Stimulated activated naive CD4-positive, alpha-beta T cell treated with Interleukin-2 at 50 U/mL for 16 hours (primary cell): ENCODE measurements around the gene DNMBP.
A peak's percentile ranks its signal among the peaks of the same experiment; 100 is the strongest.
"Not testable (repeated sequence)": the region's sequence is repeated elsewhere in the genome, so short reads cannot be mapped to it uniquely, and the experiment has no call there.

Experiments used
- DNase-seq: peaks from one replicate; lab custom pipeline; 2025; lab: John Stamatoyannopoulos, UW

Gene DNMBP

DNA sequence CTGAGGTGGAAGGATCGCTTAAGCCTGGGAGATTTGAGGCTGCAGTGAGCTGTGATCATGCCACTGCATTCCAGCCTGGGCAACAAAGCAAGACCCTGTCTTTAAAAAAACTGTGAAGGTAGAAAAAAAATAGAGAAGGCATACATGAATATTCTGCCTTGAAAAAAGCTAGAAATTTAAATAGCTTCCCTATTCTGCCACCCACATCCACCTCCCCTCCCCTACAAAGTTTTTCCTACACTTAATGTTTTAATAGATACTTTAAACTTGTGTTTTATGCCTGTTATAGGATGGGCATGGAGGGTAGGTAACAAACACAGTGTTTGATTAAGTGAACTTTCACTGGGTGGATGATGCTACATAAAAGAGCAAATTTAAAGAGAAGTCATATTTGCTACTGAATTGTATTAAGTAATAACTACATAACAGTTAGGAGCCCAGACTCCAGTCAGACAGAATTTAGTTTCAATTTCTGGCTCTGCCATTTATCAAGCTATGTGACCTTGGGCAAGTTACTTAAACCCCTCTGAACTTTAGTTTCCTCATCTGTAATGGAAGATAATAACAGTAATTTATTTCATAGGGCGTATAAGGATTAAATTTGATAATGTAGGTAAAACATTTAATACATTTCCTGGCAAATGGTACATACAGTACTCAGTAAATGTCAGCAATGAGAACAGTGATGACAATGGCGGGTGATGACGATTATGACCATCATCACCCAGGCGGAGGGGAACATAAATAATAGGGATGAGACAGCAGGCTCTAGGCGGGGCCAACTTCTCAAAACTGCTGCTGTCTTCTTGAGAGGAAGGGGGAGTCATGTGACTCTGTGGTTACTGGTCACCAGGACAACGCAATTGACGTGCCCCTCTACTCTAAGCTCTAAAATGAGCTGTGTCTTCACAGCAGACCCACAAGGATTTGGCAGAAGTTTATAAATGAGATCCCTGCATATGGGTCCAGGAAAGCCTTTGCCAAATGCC, 15.8 kb downstream of the DNMBP start:
- DNase-seq = peak; percentile 12

DNA sequence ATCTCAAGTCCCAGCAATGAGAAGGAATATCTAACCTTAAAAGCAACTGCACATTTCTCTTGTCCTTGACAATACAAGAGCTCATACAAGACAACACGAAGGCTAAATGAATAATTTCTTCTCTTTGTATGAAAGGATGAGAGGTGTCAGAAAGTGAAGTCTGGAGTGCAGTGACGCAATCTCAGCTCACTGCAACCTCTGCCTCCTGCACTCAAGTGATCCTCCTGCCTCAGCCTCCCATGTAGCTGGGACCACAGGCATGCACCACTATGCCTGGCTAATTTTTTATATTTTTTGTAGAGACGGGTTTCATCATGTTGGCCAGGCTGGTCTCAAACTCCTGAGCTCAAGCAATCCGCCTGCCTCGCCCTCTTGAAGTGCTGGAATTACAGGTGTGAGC, 24.1 kb downstream of the DNMBP start:
- DNase-seq = not testable (repeated sequence)

DNA sequence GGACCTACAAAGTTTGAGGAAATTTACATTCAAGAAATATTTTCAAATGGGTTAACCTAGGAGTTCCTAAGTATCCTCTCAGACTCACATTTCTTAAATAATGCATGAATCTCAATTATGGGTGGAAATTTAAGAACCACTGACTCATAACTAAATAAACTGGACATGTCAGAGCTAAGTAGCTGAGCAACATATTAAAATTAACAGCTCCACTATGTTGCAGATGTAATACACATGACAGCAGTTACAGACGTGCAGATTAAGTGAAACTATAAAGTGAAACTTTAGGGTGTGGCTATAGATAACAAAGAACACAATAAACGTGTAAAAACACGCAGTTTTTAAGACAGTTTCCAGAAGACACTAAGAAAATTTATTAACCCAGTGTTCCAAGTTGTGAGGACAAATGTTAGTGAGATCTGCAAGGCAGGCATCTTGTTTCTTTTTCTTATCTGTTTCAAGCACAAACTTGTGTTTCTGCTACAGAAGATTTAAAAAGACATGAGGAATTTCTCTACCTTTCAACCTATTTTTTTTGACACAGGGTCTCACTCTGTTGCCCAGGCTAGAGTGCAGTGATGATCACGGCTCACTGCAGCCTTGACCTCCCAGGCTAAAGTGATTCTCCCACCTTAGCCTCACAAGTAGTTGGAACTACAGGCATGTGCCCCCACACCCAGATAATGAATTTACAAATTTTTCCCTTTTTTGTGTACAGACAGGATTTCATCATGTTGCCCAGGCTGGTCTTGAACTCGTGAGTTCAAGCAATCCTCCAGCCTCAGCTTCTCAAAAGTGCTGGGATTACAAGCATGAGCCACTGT, 25.3 kb downstream of the DNMBP start:
- no peak for DNase-seq

DNA sequence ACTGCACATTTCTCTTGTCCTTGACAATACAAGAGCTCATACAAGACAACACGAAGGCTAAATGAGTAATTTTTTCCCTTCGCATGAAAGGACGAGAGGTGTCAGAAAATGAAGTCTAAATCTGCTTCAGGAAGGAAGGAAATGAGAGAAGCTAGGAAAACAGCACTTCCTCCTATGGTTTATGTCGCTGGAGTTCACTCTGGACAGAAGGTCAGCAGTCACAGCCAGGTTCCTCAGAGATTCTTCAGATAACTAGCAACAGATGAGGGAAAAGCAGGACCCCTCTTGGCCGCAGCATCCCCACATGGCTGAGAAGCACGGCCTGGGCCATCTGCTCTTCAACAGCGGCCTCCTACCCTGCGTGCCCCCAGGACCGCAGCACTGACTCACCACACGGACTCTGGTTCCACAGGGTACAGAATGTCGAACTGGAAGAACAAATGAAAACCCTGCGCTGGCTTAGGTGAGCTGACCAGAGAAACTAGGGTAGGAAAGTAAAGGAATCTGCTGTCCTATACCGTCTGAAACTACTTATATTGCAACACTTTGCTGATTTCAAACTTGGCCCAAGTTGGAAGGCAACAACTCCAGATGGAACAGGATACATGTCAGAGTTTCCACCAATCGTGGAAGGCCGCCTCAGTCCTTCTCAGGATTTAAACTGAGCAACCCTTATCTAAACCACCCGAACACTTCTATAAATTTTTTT, 26.3 kb downstream of the DNMBP start:
- no peak for DNase-seq

DNA sequence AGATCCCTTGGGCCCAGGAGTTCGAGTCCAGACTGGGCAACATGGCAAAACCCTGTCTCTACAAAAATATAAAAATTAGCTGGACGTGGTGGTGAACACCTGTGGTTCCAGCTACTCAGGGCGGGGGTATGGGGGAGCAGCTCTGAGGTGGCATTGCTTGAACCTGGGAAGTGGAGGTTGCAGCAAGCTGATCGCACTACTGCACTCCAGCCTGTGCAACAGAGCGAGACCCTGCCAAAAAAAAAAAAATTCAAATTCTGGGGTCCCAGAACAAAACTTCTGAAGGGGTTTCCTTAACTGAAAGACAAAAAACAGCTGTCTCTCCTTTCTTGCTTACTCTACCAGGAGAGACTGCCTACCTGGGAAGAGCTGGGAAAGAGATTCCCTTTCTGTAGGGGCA, 27.0 kb downstream of the DNMBP start:
- no peak for DNase-seq

DNA sequence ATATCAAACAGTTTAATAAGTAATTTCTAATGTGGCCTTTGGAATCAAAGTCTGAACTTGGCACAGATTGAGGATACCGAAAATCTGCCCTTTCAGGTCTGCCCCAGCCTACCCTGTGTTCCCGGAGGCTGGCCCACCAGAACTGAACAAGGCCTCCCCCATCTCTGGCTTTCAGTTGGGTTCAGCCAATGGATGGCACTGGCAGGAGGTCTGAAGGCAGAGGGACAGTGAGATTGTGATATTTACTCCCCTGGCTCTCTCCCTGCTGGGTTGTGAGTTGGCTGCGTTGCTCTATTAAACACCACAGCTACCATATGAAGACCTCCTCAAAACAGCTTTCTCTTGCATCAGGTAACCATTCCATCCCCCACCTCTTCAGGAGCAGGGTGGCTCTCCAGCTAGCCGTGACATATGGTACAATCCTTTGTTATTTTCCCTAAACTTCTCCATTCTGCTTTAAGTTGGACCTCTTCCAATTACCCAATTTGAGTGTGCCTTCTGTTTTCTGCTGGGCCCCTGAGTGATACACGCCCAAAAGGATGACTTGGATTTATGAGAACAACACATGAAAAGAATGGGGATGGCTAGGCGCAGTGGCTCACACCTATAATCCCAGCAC, 28.1 kb downstream of the DNMBP start:
- no peak for DNase-seq

DNA sequence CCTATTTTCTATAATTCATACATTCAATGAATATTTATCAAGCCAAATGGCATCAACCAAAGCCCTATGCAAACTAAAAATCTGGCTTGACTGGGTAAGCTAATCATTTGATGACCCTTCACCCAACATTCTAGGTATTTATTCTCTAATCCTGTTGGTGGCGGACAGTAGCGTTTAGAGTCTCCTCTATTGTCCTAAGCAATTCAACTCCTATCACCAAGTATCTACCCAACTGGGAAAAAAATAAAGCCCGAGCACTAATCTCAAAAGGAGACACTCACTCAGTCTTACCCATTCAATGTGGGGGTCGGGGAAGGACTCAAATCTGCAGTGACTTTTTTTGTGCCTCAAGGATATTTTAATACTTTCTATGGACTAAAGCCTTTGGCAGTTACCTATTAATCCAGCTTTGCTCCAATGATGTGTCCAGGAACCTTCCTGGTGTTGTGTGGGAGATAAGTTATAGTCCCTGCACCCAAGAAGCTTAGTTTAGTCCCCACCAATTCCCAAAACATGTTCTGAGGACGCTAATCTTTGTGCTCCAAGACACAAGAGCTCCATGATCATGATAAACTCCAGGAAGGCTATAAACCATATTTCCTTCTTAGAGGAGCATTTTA, 30.6 kb downstream of the DNMBP start:
- no peak for DNase-seq

DNA sequence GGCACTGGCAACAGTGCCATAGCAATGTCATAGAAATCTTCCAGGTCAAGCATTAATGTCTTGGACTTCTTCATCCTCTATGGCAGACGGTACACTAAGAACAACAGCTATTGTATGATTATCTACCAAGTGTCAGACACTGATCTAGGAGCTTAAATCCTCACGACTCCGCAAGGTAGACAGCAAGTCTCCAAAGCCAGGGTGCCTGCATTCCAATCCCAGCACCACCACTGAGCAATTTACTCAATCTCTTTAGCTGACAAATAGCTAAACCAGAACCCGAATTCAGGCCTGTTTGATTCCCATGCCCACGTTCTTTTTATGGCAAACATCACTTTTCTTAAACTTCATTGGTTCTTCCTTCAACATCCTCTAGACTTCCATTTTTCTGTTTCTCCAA, 31.8 kb downstream of the DNMBP start:
- DNase-seq = no peak

DNA sequence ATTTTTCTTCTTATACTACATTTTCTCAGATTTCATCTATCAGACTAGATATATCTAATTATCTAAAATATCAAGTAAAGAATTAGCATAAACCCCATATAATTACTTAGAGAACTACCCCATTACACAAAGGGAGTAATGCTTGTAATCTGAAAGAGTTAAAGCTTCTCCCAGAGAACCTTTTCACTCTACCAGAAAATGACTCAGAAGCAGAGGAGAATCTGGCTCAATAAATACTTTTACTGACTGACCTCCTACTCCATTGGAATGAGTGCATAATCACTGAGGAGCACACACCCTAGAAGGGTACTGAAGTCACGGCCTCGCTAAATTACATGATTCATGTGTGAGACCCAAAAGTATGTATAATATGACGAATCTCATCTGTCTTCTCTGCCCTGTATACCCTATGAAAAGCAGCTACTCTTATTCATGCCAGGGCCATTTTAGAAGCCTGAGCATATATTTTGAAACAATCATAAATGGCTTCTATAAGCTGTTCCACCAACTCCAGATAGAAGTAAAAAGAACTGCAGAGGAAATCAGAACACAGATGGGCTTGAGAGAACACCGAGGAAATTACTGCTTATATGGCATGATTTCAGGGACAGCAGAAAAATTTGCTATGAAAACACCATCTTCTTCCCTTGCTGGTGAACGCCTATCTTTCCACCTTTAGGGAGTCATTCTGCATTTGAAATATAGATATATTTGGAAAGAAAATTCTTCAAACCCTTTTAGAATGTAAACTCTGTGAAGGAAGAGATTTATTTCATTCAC, 32.7 kb downstream of the DNMBP start:
- no peak for DNase-seq

DNA sequence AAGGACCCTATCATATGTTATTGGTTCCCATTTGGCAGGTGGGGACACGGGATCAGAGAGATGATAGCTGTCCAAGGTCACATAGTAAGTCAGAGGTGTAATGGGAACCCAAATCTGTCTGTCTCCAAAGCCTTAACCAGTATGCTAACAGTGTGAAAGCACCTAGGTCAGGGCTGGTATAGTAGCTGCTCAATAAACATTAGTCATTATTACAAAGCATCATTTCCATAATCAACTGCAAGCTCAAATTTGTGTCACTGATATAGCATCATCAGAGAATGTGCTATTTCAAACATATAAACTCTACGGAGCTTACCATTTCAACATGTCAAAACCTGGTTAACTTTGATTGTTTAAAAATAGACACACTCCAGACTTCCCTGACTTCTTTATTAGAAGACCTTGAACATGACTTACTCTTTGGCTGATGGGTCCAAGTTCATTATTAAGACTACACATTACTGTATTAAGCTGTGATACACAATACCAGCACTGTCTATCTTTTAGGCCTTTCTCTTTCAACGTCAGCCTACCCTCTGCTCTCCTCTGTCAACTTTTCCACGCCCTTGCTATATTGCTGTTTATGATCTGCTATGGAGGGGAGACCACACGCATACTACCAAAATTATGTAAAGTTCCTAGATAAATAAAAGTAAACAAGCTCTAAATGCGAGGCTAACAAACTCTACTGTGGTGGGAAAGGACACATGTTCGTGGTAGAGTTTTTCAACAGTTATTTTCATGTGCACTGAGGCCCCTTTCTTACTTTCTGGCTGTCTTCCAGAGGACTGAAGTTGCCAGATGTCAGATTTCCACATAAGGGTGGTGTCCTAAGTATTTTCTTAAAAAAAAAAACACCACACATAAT, 33.6 kb downstream of the DNMBP start:
- DNase-seq = no peak

DNA sequence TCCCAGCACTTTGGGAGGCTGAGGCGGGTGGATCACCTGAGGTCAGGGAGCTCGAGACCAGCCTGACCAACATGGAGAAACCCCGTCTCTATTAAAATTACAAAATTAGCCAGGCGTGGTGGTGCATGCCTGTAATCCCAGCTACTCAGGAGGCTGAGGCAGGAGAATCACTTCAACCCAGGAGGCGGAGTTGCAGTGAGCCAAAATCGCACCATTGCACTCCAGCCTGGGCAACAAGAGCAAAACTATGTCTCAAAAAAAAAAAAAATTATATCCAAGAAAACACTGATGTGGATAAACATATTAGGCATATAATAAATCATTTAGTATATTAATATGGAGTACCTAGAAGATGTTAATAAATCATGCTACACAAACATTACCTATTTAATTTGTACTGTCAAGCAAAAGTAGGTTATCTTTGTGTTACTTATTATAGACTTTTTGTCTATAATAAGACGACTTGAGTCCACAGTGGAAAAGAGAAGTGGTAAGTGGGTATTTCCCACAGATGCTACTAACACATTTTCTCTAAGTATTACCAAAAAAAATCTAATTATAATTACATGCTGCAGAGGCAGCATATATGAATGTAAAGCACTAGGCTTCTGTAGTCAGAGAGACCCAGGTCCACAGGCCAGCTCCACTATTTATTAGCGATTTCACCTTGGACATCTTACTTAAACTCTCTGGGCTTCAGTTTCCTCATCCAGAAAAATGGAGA, 34.5 kb downstream of the DNMBP start:
- DNase-seq = no peak

DNA sequence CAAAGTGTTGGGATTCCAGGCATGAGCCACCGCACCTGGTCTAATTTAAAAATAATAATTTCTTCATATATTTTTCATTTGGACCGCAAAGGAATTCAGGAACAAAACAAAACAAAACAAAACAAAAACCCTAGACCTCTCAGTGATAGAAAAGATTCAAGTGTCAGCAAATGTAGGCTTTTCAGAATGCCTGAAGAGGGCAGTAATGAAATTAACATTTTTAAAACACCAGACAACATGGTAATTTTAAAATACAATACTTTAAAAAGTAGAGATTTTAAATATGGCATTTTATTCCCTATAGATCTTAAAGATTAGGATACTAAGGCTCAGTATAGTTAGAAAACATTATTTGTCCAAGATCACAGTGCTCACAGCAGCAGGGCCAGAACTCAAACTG, 36.6 kb downstream of the DNMBP start:
- no peak for DNase-seq

DNA sequence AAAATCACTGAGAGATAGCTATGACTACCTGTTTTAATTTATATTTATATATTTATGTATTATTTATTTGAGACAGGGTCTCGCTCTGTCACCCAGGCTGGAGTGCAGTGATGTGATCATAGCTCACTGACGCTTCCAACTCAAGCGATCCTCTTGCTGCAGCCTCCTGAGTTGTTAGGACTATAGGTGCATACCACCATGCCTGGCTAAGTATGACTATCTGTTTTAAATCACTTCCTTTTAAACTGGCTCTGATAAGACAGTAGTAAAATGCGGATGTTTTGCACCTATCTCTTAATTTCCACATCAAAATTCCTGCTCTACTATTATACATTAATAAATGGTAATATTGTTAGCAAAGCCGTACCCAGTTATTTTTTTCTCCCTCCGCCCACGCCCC, 41.8 kb downstream of the DNMBP start:
- DNase-seq = no peak

DNA sequence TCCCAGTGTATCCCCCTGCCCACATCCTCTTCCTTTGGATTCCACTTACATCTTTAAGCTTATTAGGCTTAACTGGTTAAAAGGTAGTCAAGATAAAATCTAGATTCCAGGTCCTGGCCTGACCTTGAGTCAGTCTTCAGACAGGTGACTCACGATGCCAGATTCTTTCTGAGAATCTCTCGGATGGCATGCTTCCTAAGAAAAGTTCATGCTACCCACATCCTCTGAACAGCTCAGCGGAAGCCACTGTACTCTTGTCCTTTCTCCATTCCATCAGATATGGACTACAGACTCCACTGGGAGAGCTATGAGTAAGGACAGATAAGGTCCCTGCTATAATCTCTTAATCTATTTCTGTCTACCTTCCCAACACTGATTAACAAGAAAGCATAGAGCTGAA, 43.4 kb downstream of the DNMBP start:
- no peak for DNase-seq

DNA sequence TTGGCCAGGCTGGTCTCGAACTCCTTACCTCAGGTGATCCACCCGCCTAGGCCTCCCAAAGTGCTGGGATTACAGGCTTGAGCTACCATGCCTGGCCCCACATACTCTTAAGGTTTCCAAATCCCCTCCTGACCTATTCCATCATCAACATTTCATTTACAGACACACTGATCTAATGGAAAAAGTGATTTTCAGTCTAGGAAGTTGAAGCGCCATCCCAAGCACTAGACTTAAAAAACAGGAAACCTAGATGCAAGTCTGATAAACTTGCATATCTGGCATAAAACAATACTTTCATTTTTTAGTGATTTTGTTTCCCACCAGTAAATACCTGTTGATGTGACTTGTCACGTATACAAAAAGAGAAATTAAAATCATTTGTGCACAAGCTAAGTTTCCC, 44.0 kb downstream of the DNMBP start:
- no peak for DNase-seq

DNA sequence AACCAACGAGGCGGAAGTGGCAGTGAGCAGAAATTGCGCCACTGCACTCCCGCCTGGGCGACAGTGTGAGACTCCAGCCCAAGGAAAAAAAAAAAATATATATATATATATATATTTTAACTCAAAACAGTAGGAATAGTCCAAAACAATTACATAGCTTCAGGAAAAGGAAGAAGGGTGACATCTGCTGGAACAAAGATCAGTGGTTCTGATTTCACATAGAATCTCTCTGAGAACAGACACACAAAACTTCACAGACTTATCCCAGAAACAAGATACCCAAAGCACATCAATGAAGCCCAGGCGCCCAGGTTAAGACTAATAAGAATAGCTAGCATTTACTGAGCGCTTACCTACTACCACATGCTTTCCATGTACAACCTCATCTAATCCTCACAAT, 45.0 kb downstream of the DNMBP start:
- no peak for DNase-seq

DNA sequence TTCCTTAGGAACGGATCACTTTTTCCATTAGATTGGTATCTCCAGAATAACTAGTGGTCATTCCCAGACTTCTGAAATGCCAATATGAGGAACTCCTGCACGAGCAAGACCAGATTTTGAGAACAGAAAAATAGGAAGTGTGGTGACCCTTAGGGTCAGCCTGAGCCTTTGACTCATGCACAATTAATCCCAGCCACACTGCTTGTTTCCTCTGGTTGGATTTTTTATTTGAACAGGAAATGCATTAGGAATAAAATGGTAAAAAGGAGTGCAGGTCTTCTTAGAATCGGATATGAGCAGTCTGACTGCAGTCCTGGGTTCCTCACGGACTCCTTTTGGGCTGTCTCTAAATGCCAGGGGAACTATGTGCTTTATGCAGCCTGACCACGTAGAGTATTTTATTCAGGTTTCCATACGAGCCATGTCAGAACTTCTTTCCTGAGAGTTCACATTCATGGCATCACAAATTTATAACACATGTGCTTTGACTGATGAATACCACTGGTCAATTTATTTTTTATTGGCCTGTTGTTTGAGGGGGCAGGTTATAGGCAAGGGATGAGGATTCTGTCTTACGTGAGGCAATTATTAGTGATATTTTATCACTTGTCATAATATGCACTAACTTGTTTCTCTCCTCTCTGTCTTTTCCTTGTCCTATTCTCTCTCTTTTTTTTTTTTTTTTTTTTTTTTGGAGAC, 46.1 kb downstream of the DNMBP start:
- not testable (repeated sequence) for DNase-seq

DNA sequence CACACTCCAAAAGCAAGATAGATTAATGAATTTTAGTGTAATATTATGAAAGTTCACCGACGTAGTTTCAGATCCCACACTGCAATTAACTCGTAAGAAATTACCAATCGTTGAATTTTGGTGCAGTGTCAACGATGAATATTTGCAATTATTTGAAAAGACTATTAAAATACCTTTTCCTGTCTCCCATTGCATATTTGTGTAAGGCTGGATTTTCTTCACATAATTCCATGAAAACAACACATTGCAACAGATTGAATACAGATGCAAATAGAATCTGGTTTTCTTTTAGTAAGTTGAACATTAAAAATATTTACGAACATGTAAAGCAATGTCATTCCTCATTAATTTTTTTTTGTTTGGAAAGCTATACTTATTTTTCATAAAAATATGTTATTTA, 50.9 kb downstream of the DNMBP start:
- no peak for DNase-seq
